Ascending aorta (tissue), 2 donors: ENCODE results near the gene LY6G6F. TPM values are rescaled to one million over a fixed set of nuclear protein-coding genes. Genes with fewer than 3 reads are reported as not detected.

Experiments
- DNase-seq, 2 donors: peaks; one replicate each; pipeline ENCODE4 v3.0.0-alpha.2; 2019; ENCODE audit warnings: low spot score in 2 of 2
- H3K27ac ChIP-seq, 2 donors: fragments of 200-600 bp; sonication (generic); one replicate each; pipeline ENCODE4 v1.5.1; 2016 to 2017; ENCODE audit warnings: mild to moderate bottlenecking in 1 of 2
- H3K27me3 ChIP-seq: fragments of 200-600 bp; sonication (generic); one replicate; pipeline ENCODE4 v1.5.1; 2017
- H3K36me3 ChIP-seq, 2 donors: fragments of 200-600 bp; sonication (generic); one replicate each; pipeline ENCODE4 v1.5.1; 2016
- H3K4me1 ChIP-seq, 2 donors: fragments of 200-600 bp; sonication (generic); one replicate each; pipeline ENCODE4 v1.5.1; 2016 to 2017; ENCODE audit warnings: mild to moderate bottlenecking in 1 of 2
- H3K4me3 ChIP-seq, 2 donors: fragments of 200-600 bp; sonication (generic); one replicate each; pipeline ENCODE4 v1.5.1; 2016 to 2017; ENCODE audit warnings: mild to moderate bottlenecking in 1 of 2
- H3K9me3 ChIP-seq, 2 donors: fragments of 200-600 bp; sonication (generic); one replicate each; pipeline ENCODE4 v1.5.1; 2016
- intact Hi-C: fragments of 100-400 bp; cut with DNase I; formaldehyde crosslinking; loops from one replicate; pipeline ENCODE4 v1.15.1; 2023
- total RNA-seq: library from RNA; depleted of rRNA; stranded (reverse); fragments of >200 nt; gene quantifications from one replicate; pipeline ENCODE4 v1.1.0, GENCODE V29; 2016
- TF ChIP-seq, protein P1 (sequence below), 3 experiments: fragments of 200-600 bp in 2 of 3; fragments of 450-650 bp in 1 of 3; sonication (generic) in 2 of 3; IDR thresholded peaks; one replicate each; pipeline ENCODE4 v1.5.1; 2016 to 2019; ENCODE audit warnings: antibody characterized with exemption in 3 of 3, mild to moderate bottlenecking in 1 of 3, moderate library complexity in 1 of 3

The LY6G6F gene
- total RNA-seq, 1 donor from 2014 or later = not detected

DNA sequence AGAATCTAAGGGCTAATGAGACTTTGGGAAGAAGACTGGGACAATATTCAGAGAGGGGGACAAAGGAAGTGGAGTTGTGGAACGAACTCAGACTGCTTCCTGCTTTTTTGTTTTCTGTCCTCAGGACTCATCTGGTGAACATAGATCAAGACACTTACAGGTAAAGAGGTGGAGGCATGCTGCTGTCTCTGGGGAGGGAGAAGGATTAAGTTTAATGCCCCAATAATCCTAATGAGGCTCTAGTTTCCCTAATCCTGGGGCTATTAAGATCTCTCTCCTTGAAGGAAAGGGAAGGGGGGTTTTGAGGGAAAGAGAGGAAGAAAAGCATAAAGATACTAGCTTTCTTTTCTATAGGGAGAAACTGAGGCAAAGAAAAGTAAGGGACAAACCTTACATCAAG, 37.8 kb downstream of the LY6G6F start:
- TF ChIP-seq, protein P1, sequence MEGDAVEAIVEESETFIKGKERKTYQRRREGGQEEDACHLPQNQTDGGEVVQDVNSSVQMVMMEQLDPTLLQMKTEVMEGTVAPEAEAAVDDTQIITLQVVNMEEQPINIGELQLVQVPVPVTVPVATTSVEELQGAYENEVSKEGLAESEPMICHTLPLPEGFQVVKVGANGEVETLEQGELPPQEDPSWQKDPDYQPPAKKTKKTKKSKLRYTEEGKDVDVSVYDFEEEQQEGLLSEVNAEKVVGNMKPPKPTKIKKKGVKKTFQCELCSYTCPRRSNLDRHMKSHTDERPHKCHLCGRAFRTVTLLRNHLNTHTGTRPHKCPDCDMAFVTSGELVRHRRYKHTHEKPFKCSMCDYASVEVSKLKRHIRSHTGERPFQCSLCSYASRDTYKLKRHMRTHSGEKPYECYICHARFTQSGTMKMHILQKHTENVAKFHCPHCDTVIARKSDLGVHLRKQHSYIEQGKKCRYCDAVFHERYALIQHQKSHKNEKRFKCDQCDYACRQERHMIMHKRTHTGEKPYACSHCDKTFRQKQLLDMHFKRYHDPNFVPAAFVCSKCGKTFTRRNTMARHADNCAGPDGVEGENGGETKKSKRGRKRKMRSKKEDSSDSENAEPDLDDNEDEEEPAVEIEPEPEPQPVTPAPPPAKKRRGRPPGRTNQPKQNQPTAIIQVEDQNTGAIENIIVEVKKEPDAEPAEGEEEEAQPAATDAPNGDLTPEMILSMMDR (IDR thresholded peaks at IDR 0.05) = no peak
- Histone ChIP-seq H3K27me3 (no peaks in the 10 kb centered on the region), H3K4me1 (peaks cover 5 to 7% of the 10 kb centered on the region in 2 donors), H3K9me3 (no peaks in the 10 kb centered on the region), H3K36me3 (no peaks in the 10 kb centered on the region), H3K27ac (no peak overlapping the region), H3K4me3 (no peak overlapping the region)
- intact Hi-C loops = no loop called here
- DNase-seq = no peak

DNA sequence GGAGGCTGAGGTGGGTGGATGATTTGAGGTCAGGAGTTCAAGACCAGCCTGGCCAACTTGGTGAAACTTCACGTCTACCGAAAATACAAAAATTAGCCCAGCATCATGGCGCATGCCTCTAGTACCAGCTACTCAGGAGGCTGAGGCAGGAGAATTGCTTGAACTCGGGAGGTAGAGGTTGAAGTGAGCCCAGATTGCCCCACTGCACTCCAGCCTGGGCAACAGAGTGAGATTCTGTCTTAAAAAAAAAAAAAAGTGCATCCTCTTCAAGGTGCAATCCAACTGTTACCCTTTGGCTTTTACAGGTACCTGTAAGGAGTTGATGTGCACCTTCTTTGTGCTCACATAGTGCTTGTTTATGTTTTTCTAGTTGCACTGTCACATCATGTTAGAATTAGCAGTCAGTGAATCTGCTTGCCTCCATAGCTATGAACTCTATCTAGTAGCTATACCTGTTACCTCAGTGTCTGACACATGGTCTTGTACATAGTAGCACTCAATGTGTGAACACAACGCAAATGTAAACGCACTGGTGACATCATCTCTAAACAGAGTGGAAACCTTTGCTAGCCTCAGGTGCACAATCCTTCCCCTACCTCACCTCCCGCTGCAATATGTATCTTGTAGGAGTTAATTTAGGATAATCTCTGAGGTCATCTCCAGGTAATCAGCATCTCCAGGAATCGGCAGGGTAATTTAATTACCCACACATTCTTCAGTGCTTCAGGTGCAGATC, 42.8 kb downstream of the LY6G6F start:
- intact Hi-C loops = no loop called here
- TF ChIP-seq, protein P1 (IDR thresholded peaks at IDR 0.05) = no peak
- H3K4me3 ChIP-seq = no peak overlapping the region
- no peaks in the 10 kb centered on the region for H3K36me3 ChIP-seq
- no peaks in the 10 kb centered on the region for H3K9me3 ChIP-seq
- H3K4me1 ChIP-seq = no peaks in the 10 kb centered on the region
- DNase-seq = no peak
- H3K27me3 ChIP-seq = no peaks in the 10 kb centered on the region
- H3K27ac ChIP-seq = no peak overlapping the region

DNA sequence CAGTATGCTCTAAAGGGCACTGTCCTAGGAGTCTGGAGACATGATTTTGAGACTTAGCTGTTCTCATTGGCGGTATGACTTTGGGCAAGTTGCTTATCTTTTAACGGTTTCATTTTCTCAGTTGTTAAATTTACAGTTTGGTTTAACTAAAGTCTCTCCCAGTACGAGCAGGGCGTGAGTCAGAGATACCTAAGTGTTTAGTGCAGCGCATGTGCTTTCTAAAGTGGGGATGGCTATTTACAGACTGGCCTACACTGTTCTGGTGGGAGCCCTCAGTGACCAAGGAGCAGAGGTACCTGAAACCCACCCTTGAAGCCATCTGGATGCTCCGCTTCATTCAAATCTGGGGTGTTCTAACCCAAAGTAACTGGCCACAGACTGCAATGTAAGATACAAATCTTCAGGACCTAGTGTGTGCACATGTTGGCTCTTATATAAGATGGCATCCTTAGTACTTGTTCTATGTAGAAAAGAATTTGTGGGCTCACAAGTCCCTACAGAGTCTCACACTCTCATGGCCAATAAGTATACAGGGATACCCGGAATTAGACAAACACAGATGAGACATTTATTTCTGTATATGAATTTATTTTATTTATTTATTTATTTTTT, 43.9 kb downstream of the LY6G6F start:
- Histone ChIP-seq H3K36me3 (no peaks in the 10 kb centered on the region), H3K27ac (no peak overlapping the region), H3K4me3 (no peak overlapping the region), H3K9me3 (no peaks in the 10 kb centered on the region), H3K4me1 (no peaks in the 10 kb centered on the region), H3K27me3 (no peaks in the 10 kb centered on the region)
- DNase-seq = no peak
- TF ChIP-seq, protein P1 (IDR thresholded peaks at IDR 0.05) = no peak
- intact Hi-C loops = no loop called here

DNA sequence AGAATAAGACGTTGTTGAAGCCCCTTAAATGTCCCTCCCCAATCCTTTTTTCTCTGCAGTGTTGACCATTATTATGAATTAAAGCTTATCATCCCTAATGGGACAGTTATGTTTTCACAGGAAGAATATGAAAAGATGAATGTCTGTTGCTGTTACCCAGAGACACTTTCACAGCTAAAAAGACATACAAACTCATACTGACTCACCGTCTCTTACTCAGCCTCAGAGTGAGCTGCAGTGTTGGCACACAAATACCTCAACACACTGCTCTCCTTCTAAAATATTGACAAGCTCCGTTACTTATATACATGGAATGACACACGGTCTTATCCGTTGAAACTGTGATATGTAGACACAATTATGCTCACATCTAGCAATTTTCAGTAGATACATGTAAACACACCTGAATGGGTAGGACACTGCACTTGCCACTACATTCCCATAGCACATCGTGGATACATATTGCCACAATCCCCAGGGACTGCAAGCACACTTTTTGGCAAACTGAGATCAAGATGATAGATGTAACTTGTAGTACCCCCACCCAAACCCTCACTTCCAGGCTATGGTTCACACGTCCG, 46.2 kb downstream of the LY6G6F start:
- intact Hi-C loops = no loop called here
- no peaks in the 10 kb centered on the region for H3K36me3 ChIP-seq
- H3K9me3 ChIP-seq = no peaks in the 10 kb centered on the region
- H3K27ac ChIP-seq = no peak overlapping the region
- H3K4me1 ChIP-seq = no peaks in the 10 kb centered on the region
- TF ChIP-seq, protein P1 (IDR thresholded peaks at IDR 0.05) = no peak
- no peaks in the 10 kb centered on the region for H3K27me3 ChIP-seq
- no peak overlapping the region for H3K4me3 ChIP-seq
- DNase-seq = no peak

DNA sequence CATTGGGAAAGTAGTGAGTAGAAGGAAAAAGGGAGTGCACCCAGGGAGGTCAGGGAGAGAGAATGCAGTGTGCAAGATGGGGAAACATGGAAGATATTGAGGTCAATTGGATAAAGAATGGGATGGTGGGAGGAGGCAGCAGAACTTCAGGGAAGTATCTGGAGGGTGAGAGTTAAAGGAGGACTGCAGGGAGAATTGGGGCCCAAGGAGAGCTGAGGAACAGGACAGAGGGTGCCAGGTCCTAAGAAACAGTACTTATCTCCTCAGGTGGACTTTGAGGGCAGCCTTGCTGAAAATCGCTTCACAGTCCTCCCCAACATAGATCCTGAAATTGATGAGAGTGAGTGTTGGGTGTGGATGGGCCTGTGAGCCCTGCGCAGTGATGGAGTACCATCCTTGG, 51.6 kb downstream of the LY6G6F start:
- no peak overlapping the region for H3K27ac ChIP-seq
- no peaks in the 10 kb centered on the region for H3K4me1 ChIP-seq
- no peaks in the 10 kb centered on the region for H3K27me3 ChIP-seq
- TF ChIP-seq, protein P1 (IDR thresholded peaks at IDR 0.05) = no peak
- H3K4me3 ChIP-seq = no peak overlapping the region
- no peaks in the 10 kb centered on the region for H3K9me3 ChIP-seq
- H3K36me3 ChIP-seq = no peaks in the 10 kb centered on the region
- intact Hi-C loops = no loop called here
- no peak for DNase-seq

Other genes with a start within 250 kb of the LY6G6F start
- 0.11 TPM for gene MICB, start 208.7 kb upstream of the LY6G6F start, total RNA-seq
- not detected for gene MCCD1, start 177.9 kb upstream of the LY6G6F start, total RNA-seq
- 134 TPM for gene DDX39B, start 164.9 kb upstream of the LY6G6F start, total RNA-seq
- gene ATP6V1G2, start 160.3 kb upstream of the LY6G6F start, total RNA-seq = not detected
- 71.5 TPM for gene NFKBIL1, start 159.3 kb upstream of the LY6G6F start, total RNA-seq
- gene LTA, start 134.6 kb upstream of the LY6G6F start, total RNA-seq = not detected
- gene TNF, start 131.3 kb upstream of the LY6G6F start, total RNA-seq = 11.5 TPM
- not detected for gene LTB, start 124.4 kb upstream of the LY6G6F start, total RNA-seq
- gene LST1, start 120.6 kb upstream of the LY6G6F start, total RNA-seq = 21.4 TPM
- not detected for gene NCR3, start 113.9 kb upstream of the LY6G6F start, total RNA-seq
- gene AIF1, start 91.6 kb upstream of the LY6G6F start, total RNA-seq = 1.7 TPM
- gene PRRC2A, start 86.2 kb upstream of the LY6G6F start, total RNA-seq = 171 TPM
- 255 TPM for gene BAG6, start 54.2 kb upstream of the LY6G6F start, total RNA-seq
- gene APOM, start 51.0 kb upstream of the LY6G6F start, total RNA-seq = not detected
- 20.9 TPM for gene C6orf47, start 46.1 kb upstream of the LY6G6F start, total RNA-seq
- 9.8 TPM for gene GPANK1, start 41.9 kb upstream of the LY6G6F start, total RNA-seq
- 148 TPM for gene CSNK2B, start 40.8 kb upstream of the LY6G6F start, total RNA-seq
- gene LY6G5B, start 36.9 kb upstream of the LY6G6F start, total RNA-seq = 24.1 TPM
- 0.96 TPM for gene LY6G5C, start 25.8 kb upstream of the LY6G6F start, total RNA-seq
- gene ABHD16A, start 3.5 kb upstream of the LY6G6F start, total RNA-seq = 28.0 TPM
- gene LY6G6D, start 8.5 kb downstream of the LY6G6F start, total RNA-seq = not detected
- gene LY6G6C, start 14.9 kb downstream of the LY6G6F start, total RNA-seq = not detected
- not detected for gene MPIG6B, start 16.5 kb downstream of the LY6G6F start, total RNA-seq
- 150 TPM for gene DDAH2, start 22.4 kb downstream of the LY6G6F start, total RNA-seq
- 281 TPM for gene CLIC1, start 29.7 kb downstream of the LY6G6F start, total RNA-seq
- gene MSH5, start 33.1 kb downstream of the LY6G6F start, total RNA-seq = 17.7 TPM
- not detected for gene SAPCD1, start 55.8 kb downstream of the LY6G6F start, total RNA-seq
- not detected for gene VWA7, start 70.5 kb downstream of the LY6G6F start, total RNA-seq
- gene VARS1, start 88.9 kb downstream of the LY6G6F start, total RNA-seq = 48.3 TPM
- 61.3 TPM for gene LSM2, start 100.1 kb downstream of the LY6G6F start, total RNA-seq
- not detected for gene HSPA1L, start 108.4 kb downstream of the LY6G6F start, total RNA-seq
- gene HSPA1A, start 108.7 kb downstream of the LY6G6F start, total RNA-seq = 288 TPM
- 613 TPM for gene HSPA1B, start 120.9 kb downstream of the LY6G6F start, total RNA-seq
- gene NEU1, start 156.0 kb downstream of the LY6G6F start, total RNA-seq = 21.6 TPM
- not detected for gene SLC44A4, start 172.1 kb downstream of the LY6G6F start, total RNA-seq
- gene EHMT2, start 190.8 kb downstream of the LY6G6F start, total RNA-seq = 39.5 TPM
- gene ZBTB12, start 195.2 kb downstream of the LY6G6F start, total RNA-seq = 7.3 TPM
- gene C2, start 220.9 kb downstream of the LY6G6F start, total RNA-seq = 18.6 TPM
- 132 TPM for gene CFB, start 239.2 kb downstream of the LY6G6F start, total RNA-seq